ENCODE measurements around the gene PPIP5K2. TPM values are rescaled to one million over a fixed set of nuclear protein-coding genes. Genes with fewer than 3 reads are reported as not detected.

Gene PPIP5K2
- polyA plus RNA-seq, 3 donors, result 23.1 to 66.0 (median 41.1) TPM

- peaks cover 40 to 58% of the 10 kb centered on the region in 2 donors for H3K36me3 Mint-ChIP-seq
- no peak overlapping the region for H3K4me3 ChIP-seq (replicated peaks in 1 of 3; ENCODE audit: low read depth in 2 of 3, low read length in 3 of 3)
- no peaks in the 10 kb centered on the region for H4K20me1 ChIP-seq (ENCODE audit: insufficient read depth, low read length)
- H3K9me3 Mint-ChIP-seq, result no peaks in the 10 kb centered on the region
- peak overlapping the region in 1 of 2 donors; percentile 49 for H3K27ac ChIP-seq (ENCODE audit: low read depth in 1 of 2, low read length in 2 of 2)
- H3K4me1 ChIP-seq (ENCODE audit: control insufficient read depth in 1 of 2, insufficient read depth in 2 of 2, low read length in 2 of 2), result peaks cover 6 to 7% of the 10 kb centered on the region in 2 donors
- H3K9ac ChIP-seq (ENCODE audit: insufficient read depth, low read length, poor library complexity, severe bottlenecking), result no peak overlapping the region
- no peak overlapping the region for H2AFZ ChIP-seq (ENCODE audit: insufficient read depth, low read depth, low read length, poor library complexity, severe bottlenecking)
- H3K27ac Mint-ChIP-seq, result no peak overlapping the region
- H3K27me3 Mint-ChIP-seq (ENCODE audit: low read depth in 3 of 3), result no peaks in the 10 kb centered on the region
- peaks cover 12% of the 10 kb centered on the region for H3K4me1 Mint-ChIP-seq
- H3K4me2 ChIP-seq (replicated peaks; ENCODE audit: extremely low read depth, low read length, poor library complexity, severe bottlenecking), result no peak overlapping the region
- no peak overlapping the region for H3K4me3 Mint-ChIP-seq
- H3K27me3 ChIP-seq (ENCODE audit: control insufficient read depth in 2 of 2, insufficient read depth in 2 of 2, low read length in 2 of 2), result no peaks in the 10 kb centered on the region
- TF ChIP-seq CTCF (IDR thresholded peaks at IDR 0.05), result no peak
- intact Hi-C loops (cut with micrococcal nuclease), result no loop called here
- H3K9me3 ChIP-seq (replicated peaks in 1 of 2; ENCODE audit: control insufficient read depth in 1 of 2, insufficient read depth in 1 of 2, low read length in 2 of 2), result no peaks in the 10 kb centered on the region
- no CpG with 5 or more reads among the region's 3 CpGs for WGBS (ENCODE audit: insufficient coverage)
- H3K79me2 ChIP-seq (ENCODE audit: insufficient read depth, low read length), result no peaks in the 10 kb centered on the region
- DNase-seq, result no peak
- peaks cover 30 to 48% of the 10 kb centered on the region in 2 donors for H3K36me3 ChIP-seq (replicated peaks in 1 of 2; ENCODE audit: control insufficient read depth in 1 of 2, insufficient read depth in 2 of 2, low read length in 2 of 2)
Measured at GRCh38 chr5:103205991-103206700, 86.0 kb downstream of the PPIP5K2 start.

DNA sequence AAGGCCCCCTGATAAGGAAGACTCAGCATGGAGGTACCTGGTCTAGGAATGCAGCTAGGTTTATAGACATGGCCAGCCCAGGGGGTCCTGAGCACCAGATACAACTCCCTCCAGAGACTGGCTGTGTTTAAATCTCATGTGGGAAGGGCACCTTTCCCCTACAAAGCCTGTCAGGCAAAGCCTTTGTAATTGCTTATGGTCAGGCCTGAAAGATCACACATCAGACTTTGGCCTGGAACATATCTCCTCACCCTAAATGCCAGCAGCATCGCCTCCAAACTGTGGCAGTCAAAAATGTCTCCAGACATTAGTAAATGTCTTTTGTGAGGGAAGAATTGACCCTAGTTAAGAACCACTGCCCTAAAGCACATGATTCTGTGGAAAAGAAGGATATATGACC, 86.9 kb downstream of the PPIP5K2 start:
- Histone ChIP-seq H2AFZ (ENCODE audit: insufficient read depth, low read depth, low read length, poor library complexity, severe bottlenecking) (no peak overlapping the region), H3K9me3 (replicated peaks in 1 of 2; ENCODE audit: control insufficient read depth in 1 of 2, insufficient read depth in 1 of 2, low read length in 2 of 2) (no peaks in the 10 kb centered on the region), H3K27ac (ENCODE audit: low read depth in 1 of 2, low read length in 2 of 2) (peak overlapping the region in 1 of 2 donors; percentile 49), H3K4me3 (replicated peaks in 1 of 3; ENCODE audit: low read depth in 2 of 3, low read length in 3 of 3) (no peak overlapping the region), H4K20me1 (ENCODE audit: insufficient read depth, low read length) (no peaks in the 10 kb centered on the region), H3K36me3 (replicated peaks in 1 of 2; ENCODE audit: control insufficient read depth in 1 of 2, insufficient read depth in 2 of 2, low read length in 2 of 2) (peaks cover 22 to 40% of the 10 kb centered on the region in 2 donors), H3K4me1 (ENCODE audit: control insufficient read depth in 1 of 2, insufficient read depth in 2 of 2, low read length in 2 of 2) (peaks cover 8 to 13% of the 10 kb centered on the region in 2 donors), H3K9ac (ENCODE audit: insufficient read depth, low read length, poor library complexity, severe bottlenecking) (no peak overlapping the region), H3K27me3 (ENCODE audit: control insufficient read depth in 2 of 2, insufficient read depth in 2 of 2, low read length in 2 of 2) (no peaks in the 10 kb centered on the region), H3K79me2 (ENCODE audit: insufficient read depth, low read length) (no peaks in the 10 kb centered on the region), H3K4me2 (replicated peaks; ENCODE audit: extremely low read depth, low read length, poor library complexity, severe bottlenecking) (no peak overlapping the region)
- no peak for TF ChIP-seq CTCF (IDR thresholded peaks at IDR 0.05)
- DNase-seq, result no peak
- no CpG with 5 or more reads among the region's 1 CpG for WGBS (ENCODE audit: insufficient coverage)
- intact Hi-C loops (cut with micrococcal nuclease), result no loop called here
- peaks cover 33 to 49% of the 10 kb centered on the region in 2 donors for H3K36me3 Mint-ChIP-seq
- H3K27ac Mint-ChIP-seq, result peak overlapping the region in 3 of 7 donors; percentile 57 to 76 (median 67)
- peaks cover 15% of the 10 kb centered on the region for H3K4me1 Mint-ChIP-seq
- H3K27me3 Mint-ChIP-seq (ENCODE audit: low read depth in 3 of 3), result no peaks in the 10 kb centered on the region
- no peaks in the 10 kb centered on the region for H3K9me3 Mint-ChIP-seq
- no peak overlapping the region for H3K4me3 Mint-ChIP-seq
